ENCODE measurements around the gene SRGAP1.

- no peak for TF ChIP-seq CTCF (IDR thresholded peaks at IDR 0.05)
- TF ChIP-seq SIN3A (IDR thresholded peaks at IDR 0.05; ENCODE audit: borderline replicate concordance, insufficient read depth, low read depth, low read length) = no peak
- TF ChIP-seq POLR2AphosphoS5 (IDR thresholded peaks at IDR 0.05; ENCODE audit: low read depth, low read length) = no peak
Measured at GRCh38 chr12:63841571-63841970, 2.9 kb upstream of the SRGAP1 start.
